ENCODE measurements around the gene ABCA3.

ABCA3 gene

DNA sequence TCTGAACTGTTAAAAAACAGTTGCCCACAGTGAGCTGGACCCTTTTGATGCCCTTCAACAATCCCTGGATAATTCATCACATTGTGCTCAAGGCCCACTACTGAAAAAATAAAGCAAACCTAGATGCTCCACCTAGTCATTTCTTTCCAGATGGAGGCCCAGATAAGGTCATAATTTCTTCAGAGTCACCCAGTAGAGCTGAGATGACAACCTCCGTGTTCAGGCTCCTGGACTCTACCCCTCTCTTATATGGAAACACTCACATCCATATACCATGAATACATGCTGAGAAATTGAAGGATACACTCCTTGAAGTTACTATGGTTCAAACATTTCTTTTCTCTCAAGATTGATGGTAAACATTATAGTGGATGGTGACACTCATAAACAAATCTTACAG lies 2.7 kb upstream of the ABCA3 start:
- no peak for DNase-seq

DNA sequence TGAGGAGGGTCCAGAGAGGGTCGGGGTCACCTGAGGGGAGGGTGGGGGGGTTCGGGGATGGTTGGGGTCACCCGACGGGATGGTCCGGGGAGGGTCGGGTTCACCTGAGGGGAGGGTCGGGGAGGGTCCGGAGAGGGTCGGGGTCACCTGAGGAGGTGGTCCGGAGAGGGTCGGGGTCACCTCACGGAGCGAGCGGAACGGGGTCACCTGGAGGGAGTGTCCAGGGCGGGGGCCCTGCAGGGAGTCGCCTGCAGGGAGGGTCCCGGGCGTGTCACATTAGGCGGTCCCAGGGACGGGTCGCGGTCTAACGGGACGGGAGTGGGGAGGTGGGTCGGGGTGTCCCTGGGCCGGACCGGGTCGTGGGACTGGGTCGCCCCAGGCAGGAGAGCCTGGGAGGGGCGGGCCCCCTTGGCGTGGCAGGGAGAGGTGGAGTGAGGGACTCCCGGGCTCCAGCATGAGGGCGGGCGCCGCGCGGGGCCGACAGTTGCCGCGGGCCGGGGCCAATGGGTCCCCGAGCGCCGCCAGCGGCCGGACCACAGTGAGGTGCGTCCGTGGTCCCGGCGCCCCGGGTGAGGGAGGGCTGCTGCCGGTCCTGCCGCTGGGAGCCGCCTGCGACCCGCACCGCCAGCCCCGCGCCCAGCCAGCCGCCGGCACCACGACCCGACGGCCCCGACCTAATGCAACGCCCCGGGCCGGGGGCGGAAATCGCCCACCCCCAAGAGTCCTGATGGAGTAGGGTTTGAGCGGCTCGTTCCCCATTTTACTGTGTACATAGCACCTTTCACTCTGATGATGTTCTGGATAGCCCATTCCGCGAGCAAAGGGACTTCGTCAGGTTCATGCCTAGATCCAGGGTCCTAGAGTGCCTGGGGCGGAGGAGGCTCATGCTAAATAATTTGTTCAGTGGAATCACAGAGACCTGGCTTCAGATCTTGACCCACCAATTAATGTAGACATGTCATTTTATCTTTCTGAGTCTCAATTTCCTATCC lies 1.2 kb upstream of the ABCA3 start:
- DNase-seq, result no peak

DNA sequence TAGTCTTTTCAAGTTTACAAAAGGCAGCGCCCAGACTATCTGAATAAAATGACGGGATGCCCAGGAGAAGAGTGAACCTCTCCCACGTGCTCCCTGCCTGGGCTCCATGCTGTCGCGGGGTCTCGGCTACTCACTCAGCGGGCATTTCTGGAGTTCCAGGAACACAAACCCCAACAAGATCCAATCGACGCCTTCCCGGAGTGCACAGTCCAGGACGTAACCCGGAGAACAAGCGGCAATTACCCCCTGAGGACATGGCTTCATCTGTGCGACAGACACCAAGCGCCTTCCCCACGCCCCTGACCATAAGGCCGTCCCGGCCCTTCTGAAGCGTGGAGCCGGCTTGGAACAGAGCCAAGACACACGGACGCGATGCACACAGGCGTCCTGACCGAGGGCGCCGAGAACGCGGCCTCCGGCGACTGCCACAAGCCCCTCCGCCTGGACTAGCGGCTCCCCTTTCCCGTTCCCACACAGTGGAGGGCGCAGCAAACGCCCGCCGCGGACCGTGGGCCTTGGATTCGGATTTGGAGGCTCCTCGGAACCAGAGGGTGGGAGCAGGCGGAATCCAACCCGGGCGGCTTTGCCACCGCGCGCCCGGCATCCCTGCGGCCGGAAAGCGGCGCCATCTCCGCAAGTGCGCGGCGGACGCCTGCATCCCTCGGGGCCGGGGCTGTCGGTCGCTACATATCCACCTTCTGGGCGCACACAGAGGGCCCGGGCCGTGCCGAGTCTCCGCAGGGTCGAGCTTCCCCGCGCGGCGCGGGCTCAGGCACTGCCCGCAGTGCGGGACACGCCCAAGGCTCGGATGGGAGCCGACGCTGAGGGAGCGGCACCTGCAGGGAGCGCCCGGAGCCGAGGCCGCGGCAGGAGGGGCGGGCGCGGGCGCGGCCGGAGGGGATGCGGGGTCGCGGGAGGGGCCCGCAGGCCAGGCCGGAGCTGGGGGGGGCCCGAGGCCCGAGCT lies 725 bp downstream of the ABCA3 start:
- DNase-seq, result peak; percentile 51

DNA sequence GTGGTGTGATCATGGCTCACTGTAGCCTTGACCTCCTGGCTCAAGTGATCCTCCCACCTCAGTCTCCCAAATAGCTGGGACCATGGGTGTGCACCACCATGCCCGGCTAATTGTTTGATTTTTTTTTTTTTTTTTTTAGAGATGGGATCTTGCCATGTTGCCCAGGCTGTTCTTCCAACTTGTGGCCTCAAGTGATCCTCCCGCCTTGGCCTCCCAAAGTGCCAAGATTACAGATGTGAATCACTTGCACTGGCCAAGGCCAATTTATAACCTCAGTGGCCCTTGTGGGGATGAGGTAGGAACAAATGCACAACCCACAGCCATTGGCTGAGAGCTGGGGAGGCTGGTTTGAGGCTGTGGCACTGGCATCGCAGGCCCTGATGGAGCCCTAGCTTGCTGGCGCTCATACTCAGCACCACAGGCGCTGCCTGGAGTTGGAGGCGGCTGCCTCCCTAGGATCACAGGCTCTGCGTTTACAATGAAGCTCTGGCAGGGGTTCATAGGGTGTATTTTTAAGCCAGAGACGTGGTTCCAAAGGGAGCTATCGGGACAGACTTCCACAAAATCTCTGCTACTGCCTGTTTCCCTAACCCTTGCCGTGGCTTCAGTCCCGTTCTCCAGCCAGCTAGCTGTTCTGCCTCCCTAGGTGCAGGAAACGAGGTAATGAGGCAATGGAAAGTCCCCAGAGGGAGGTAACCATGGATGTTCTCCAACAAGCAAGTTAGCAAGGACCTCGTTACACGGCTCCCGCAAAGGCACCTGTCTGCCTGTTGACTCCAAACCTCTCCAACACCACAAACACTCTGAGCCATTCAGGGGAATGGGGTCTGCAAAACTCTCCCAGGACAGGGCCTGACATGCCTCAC lies 2.9 kb downstream of the ABCA3 start:
- DNase-seq, result no peak

DNA sequence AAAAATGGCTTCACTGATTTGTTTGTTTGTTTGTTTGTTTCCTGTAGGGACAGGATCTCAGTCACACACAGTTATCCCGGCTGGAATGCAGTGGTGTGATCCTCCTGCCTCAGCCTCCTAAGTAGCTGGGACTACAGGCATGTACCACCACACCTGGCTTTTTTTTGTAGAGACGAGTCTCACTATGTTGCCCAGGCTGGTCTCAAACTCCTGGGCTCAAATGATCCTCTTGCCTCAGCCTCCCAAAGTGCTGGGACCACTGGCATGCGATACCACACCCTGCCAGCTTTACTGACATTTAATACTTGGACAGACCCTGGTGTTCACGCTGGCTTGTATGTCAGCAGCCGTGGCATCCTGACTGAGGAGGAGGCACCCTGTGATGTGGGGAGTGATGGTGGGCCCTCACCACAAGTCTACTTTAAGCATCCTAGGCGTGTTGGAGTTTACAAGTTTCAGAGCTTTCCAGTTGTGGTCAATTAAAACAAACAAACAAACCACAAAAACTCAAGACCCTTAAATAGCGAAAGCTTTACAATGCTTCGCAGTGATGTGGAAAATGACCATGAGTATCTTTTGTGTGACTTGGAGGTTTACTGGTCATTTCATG lies 5.1 kb downstream of the ABCA3 start:
- DNase-seq, result no peak

DNA sequence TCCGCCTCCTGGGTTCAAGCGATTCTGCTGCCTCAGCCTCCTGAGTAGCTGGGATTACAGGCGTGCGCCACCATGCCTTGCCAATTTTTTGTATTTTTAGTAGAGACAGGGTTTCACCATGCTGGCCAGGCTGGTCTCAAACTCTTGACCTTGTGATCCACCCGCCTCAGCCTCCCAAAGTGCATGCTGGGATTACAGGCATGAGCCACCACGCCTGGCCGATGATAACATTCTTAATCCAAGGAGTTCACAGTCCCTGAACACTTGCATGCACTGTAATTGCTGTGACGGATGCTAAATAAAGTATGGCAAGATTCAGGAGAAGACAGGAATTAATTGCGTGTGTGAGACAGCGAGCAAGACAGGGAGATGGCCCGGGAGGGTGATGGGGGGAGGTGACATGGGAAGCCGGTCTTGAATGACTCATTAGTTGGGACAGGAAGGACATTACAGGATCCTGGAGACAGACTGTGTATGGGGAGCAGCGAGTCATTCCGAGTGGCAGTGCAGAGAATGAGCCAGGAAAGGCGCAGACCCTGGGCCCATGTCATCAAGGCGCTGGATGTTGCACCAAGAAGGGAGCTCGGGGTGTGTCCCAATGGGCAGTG lies 6.7 kb downstream of the ABCA3 start:
- DNase-seq, result peak; percentile 47

DNA sequence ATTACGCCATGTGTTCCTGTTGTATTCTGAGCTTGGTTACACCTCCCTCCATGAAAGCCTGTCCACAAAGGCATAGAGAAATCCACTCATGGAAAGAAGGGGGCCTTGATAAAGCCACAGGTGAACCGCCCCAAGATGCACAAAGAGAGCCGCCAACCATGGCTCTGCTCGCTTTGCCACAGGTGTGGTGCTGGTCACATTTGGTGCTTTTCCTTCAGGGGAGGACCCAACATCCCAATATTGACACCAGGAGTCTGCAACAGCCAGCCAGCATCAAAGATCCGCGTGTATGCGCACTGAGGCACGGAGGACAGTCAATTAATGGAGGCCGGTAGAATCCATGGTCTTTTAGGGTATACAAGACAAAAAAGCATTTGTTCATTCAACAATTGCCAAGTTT lies 7.3 kb downstream of the ABCA3 start:
- DNase-seq, result no peak

DNA sequence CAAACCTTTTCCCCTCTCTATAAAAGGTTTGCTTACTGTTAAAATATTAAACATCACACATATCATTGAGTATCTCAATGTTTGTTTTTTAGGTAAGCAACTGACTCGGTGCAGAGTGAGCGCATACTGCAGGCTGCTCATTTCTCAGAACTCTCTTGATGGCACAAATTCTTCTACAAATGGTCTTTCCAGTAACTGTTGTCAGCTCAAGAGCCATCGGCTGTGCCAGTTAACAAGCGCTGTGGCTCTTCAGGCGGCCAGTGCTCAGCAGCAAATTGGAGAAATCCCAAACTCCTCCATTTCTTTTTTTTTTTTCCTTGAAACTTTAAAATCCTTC lies 8.6 kb downstream of the ABCA3 start:
- DNase-seq, result no peak

DNA sequence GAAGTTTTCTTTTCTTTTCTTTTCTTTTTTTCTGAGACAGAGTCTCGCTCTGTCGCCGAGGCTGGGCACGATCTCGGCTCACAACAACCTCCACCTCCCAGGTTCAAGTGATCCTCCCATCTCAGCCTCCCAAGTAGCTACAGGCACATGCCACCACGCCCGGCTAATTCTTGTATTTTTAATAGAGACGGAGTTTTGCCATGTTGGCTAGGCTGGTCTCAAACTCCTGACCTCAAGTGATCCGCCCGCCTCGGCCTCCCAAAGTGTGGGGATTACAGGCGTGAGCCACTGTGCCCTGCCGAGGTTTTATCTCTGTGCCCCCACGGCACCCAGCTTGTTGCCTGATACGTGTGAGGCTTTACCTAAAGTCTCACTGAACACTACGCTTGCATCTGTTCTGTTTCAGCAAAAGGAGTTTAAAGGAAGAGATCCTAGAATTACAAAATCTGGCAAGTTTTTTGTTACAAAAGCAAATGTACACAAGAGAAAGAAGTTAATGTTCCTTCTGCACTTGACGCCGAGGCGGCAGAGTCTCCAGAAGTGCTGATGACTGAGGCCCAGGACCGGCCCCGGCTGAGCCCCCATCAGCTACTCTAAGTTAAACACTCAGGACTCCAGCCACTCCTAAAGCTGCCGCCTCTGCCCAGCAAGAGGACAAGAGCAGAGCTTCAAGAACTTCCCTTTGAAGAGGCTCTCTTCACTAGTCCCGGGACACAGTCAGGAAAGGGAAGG lies 9.2 kb downstream of the ABCA3 start:
- DNase-seq, result no peak

DNA sequence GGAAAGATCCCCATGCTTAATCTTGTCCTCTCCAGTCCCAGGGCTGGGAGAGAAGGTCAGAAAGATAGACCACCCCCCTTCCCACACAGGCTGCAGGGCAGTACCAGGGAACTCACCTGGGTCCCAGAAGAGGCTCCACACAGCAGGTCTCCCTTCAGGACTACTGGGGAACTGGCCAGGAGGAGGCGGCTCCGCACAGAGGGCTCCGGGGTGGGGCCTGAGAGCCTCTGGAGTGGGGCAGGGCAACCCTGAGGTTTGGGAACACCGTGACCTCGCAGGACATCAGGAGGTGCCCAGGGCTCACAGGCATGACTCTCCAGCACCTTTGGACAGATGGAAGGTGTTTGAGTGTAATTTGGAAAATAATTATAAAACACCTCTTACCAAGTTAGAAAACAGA lies 11.0 kb downstream of the ABCA3 start:
- no peak for DNase-seq

DNA sequence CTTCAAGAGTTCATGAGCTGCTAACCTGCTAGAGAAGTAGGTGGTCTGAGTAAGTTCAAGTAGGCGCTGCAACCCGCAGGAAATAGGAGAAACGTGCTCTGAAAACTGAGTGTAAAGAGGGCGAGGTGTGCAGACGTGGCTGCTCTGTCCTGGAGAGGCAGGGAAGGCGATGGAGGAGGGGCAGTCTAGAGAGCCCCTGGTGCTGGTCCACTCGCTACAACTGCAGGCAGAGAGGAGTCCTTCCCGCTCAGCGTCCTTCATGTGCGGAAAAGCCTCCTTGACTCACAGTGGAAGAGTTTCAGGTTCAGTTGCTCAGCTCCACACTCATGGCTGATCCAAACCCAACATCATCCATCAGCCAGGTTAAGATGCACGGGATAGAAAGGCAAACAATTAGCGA lies 12.1 kb downstream of the ABCA3 start:
- no peak for DNase-seq

DNA sequence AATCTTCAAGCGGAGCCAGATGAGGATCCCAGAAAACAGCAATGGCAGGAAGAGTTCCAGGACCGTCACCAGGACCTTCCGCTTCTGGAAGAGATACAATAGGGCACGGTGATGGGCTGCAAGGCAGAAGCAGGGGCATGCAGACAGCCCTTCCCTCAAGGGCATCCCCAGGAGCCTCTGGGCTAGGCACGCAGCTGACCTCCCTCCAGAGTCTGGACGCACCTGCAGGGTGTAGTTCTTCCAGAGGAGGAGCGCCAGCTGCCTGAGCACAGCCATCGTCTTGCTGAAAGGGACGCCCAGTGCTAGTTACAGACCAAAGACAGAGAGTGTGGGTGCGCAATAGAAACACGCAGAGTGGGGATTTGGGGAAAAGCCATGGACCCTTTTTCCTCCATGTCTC lies 14.3 kb downstream of the ABCA3 start:
- no peak for DNase-seq

DNA sequence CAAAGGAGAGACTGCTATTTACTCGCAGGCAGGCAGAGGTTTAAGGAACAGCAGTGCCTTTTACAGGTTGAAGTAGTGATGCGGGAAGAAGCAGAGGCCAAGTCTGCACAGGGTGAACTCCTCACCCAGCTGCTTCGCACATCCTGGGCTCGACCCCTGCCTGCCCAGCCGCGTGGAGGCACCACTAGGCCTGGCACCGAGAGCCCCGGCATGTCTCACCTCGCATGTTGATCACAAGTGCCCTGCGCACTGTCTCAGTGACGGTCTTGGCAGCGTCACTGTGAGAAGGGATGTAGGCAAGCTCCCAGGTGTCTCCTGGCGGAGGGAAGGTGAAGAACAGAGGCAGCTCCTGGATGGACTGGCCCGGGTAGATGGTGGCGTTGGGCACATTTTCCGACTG lies 14.7 kb downstream of the ABCA3 start:
- DNase-seq, result no peak

DNA sequence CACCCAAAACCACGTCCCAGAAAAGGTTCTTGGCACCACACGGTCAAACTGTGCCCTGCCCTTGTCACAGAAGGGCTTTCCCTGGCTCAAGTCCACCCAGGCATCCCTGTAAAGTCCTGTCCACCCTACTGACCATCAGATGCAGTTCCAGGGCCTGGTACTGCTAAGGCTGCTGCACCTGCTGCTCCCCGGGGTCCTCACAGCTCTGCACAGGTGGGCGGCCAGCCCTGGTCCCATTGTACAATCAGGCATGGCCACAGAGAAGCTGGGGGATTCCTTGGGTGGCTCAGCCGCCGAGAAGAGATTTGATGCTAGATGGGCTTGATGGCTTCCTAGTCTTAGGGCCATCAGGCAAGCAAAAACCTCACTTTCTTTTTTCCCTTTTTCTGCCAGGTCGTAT lies 15.3 kb downstream of the ABCA3 start:
- DNase-seq, result no peak

DNA sequence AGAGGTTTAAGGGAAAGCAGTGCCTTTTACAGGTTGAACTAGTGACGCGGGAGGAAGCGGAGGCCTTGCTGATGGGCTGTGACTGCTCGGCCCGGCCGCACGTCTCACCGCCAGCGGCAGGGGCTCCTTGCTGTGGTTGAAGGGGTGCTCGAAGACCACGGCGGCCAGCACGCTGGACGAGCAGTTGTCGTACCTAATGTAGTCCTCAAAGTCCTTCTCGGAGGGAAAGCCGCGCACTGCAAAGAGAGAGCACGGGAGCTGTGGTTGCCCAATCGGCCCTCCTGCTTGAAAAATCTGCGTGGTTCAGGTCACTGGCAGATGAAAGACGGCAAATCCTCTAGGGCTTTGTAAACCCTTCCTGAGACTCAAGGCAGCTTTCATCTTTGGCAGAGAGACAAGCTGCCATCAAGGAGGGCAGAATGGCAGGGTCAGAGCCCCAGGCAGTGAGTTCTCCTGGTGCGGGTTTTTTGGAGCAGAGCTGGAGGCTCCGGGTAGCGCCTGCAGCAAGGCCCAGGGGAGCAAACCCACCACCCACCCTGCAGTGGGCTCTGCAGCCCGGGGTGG lies 16.1 kb downstream of the ABCA3 start:
- no peak for DNase-seq

DNA sequence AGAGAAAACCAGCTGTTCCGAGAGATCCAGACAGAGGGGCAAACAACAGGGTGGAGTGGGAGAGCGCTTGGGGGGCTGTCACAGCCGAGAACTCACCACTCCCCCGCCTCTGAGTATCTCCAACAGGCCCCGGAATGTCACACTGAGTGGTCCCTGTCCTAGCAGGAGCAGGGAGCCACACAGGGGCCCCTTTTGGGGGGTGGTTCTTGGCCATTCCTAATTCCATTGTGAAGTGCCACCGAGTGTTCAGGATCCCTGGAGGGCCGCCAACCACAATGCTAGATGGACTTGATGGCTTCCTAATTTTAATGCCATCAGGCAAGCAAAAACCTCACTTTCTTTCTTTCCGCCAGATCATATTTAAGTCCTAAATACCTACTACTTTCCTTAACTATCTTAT lies 16.8 kb downstream of the ABCA3 start:
- no peak for DNase-seq

DNA sequence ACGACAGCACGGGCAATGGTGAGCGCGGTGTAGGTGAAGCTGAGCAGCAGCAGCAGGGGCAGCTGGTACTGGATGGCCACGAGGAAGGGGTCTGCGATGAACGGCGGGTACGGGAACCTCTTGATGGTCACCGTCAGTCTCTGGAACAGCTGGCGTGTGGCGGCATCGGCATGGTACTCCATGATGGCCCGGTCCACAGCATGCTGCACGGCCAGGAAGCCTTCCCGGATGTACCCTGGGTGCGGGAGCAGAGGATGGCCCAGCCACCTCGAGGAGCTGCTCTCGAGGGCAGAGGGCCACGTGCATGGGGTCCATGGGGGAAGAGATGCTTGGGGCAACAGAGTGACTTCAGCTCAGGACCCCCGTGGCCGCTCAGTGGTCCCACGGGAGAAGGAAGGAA lies 20.9 kb downstream of the ABCA3 start:
- DNase-seq, result no peak

DNA sequence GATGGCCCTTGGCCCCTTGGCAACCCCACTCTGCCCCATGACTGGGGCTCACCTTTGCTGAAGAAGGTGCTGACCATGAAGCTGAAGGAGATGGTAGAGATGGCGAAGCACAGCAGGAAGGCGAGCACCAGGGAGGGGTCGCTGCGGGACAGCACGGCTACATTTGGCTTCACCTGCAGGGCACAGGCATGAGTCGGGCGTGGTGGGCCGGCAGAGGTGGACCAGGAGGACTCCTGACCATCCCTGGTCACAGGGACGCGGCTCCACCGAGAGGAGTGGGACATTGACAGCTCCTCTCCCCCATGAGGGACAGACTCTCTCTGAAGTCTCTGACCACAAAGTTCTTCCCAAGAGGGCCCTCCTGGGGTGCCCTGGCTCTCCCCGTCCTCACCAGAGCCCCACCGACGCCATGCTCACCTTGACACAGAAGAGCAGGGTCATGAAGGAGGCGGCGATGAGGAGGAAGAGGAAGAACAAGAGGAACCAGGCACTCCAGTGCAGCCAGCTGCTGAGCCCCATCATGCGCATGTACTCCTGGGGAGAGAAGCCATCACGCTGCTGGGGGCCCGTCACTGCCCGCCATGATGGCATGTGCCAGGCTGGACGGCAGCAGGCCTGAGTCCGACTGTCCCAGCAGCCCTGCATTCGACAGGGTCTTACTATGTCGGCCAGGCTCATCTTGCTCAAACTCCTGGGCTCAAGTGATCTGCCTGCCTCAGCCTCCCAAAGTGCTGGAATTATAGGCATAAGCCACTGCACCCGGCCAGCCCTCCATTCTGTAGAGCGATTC lies 23.1 kb downstream of the ABCA3 start:
- no peak for DNase-seq

DNA sequence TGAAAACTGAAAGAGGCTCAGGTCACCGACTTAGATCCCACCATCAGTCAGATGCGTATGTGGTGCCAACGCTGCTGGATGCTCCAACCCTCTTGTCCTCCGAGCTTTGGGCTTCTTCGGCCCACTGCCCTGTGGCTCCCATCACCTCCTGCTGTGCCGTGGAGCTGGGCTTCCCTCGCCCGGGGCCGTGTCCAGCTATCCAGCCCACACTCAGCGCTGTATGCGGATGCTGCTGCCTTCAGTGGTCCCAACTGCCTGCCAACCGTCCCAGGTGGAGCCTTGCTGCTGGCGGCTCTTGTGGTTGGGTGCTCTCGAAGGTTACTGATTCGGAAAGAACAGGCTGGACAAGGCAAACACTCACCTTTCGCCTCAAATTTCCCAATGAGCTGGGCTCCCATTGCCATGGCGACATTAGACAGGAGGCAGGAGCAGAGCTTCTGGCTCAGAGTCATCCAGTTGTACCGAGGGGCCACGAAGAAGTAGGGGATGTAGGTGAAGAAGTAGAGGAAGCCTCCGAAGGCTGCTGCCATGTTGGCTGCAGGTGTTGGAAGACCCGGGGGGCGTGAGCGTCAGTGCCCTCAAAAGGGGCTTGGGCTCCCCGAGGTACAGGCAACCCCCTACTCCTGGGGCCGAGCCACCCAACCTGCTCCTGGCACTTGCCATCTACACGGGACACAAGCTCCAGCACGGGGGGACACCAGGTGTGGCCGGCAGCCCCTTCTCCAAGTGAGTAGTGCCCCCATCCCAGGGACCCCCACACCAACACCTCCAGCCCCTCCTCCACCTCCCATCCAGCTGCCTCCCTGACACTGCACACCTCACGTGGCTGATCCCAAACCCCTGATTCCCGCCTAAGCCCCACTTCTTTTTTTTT lies 32.2 kb downstream of the ABCA3 start:
- no peak for DNase-seq
